ENCODE measurements around the gene SERPINE1. TPM values are rescaled to one million over a fixed set of nuclear protein-coding genes. Genes with fewer than 3 reads are reported as not detected.
A peak's percentile ranks its signal among the peaks of the same experiment; 100 is the strongest.

The SERPINE1 gene
- total RNA-seq, 4 donors from 2014 or later: 6.7 to 22.9 (median 13.0) TPM

DNA sequence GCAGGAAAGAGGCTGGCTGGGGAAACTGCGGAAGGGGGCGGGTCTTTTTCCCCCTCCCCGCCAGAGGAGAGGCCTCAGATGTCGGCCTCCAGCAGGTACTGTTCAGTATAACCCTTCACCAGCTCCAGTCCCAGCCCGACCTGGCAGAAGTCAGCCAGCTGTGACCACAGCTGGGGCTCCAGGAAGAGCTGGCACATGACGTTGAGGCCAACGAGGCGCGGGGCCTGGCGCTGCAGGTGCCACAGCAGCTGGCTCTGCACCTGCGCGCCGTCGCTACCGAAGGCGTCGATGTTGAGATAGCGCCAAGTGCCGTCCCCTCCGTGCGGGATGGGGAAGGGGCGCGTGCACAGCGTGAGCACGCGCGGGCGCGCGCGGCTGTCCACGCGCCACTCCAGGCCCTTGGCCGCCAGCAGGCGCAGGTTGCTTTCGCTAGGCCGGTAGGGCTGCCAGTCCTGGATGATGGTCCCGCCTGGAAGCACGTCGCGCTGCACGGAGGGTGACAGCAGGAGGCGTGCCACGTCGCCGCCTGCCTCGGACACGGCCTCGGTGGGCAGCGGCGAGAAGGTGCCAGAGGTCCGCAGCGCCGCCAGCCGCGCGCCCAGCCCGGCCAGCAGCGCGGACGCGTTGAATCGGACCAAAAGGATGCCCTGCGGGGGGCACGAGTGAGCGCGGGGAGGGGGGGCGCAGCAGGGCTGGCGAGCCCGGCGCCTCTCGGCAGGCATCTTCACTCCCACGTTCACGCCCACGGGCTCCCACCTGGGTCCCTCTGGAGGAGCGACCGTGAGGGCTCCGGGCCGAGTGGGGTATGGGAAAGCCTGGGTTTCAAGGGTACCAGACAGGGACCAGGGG, 45.3 kb downstream of the SERPINE1 start:
- Histone ChIP-seq H3K36me3 (no peaks in the 10 kb centered on the region), H3K27me3 (peaks cover 100% of the 10 kb centered on the region), H3K4me1 (peaks cover 51% of the 10 kb centered on the region), H3K4me3 (peak overlapping the region; percentile 18), H3K27ac (no peak overlapping the region), H3K9me3 (no peaks in the 10 kb centered on the region)
- TF ChIP-seq POLR2AphosphoS5 (IDR thresholded peaks at IDR 0.05): no peak
- no peak for TF ChIP-seq EP300 (IDR thresholded peaks at IDR 0.05)
- no peak for TF ChIP-seq POLR2A (IDR thresholded peaks at IDR 0.05)
- TF ChIP-seq, protein P1, sequence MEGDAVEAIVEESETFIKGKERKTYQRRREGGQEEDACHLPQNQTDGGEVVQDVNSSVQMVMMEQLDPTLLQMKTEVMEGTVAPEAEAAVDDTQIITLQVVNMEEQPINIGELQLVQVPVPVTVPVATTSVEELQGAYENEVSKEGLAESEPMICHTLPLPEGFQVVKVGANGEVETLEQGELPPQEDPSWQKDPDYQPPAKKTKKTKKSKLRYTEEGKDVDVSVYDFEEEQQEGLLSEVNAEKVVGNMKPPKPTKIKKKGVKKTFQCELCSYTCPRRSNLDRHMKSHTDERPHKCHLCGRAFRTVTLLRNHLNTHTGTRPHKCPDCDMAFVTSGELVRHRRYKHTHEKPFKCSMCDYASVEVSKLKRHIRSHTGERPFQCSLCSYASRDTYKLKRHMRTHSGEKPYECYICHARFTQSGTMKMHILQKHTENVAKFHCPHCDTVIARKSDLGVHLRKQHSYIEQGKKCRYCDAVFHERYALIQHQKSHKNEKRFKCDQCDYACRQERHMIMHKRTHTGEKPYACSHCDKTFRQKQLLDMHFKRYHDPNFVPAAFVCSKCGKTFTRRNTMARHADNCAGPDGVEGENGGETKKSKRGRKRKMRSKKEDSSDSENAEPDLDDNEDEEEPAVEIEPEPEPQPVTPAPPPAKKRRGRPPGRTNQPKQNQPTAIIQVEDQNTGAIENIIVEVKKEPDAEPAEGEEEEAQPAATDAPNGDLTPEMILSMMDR (IDR thresholded peaks at IDR 0.05): no peak
- 4% methylated on average over 30 of the region's 79 CpGs for WGBS
- DNase-seq (ENCODE audit: low spot score in 2 of 2): no peak

DNA sequence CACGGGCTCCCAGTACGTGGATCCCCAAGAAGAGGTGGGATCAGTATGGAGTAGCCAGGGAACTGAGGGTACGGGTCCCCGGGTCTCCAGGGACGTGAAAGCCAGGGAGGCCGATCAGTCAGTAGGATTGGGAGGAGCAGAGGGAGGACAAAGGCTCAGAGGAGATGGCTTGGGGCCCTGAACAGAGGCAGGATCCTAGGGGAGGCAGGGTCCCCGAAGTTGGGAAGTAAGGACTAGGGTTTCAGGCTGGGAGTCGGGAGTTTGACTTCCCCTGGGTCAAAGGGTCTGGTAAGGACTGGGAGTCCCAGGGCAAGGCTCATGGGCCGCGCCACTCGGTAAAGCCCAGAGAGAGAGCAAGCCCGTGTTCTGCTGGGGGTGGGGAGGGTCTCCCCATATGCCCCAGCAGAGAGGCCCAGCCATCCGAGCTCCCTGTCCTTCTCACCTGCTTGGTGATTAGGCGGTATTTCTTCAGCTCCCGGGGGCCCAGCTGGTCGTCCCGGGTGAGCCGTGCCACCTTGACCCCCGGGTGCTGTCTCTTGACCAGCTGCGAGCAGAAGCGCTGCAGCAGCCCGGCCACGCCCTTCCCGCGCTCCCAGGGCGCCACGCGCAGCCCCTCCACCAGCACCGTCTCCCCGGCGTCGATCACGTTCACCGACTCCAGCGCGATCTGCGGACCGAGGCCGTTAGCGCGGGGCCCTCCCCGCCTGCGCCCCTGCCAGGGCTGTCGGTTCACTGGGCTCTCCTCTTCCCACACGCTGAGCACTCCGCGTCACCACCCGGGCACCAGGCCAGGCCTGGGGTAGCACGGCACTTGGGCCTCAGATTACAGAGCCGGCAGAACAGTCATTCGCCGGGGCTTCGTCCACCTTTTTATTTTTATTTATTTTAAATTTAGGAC, 46.2 kb downstream of the SERPINE1 start:
- H3K36me3 ChIP-seq: no peaks in the 10 kb centered on the region
- peaks cover 100% of the 10 kb centered on the region for H3K27me3 ChIP-seq
- 2% methylated on average over 33 of the region's 53 CpGs for WGBS
- peak overlapping the region; percentile 23 for H3K4me3 ChIP-seq
- DNase-seq (ENCODE audit: low spot score in 2 of 2): no peak
- no peak overlapping the region for H3K27ac ChIP-seq
- peaks cover 51% of the 10 kb centered on the region for H3K4me1 ChIP-seq
- TF ChIP-seq POLR2A (IDR thresholded peaks at IDR 0.05) (no peak), POLR2AphosphoS5 (IDR thresholded peaks at IDR 0.05) (no peak), EP300 (IDR thresholded peaks at IDR 0.05) (no peak)
- TF ChIP-seq, protein P1 (IDR thresholded peaks at IDR 0.05): no peak
- no peaks in the 10 kb centered on the region for H3K9me3 ChIP-seq

DNA sequence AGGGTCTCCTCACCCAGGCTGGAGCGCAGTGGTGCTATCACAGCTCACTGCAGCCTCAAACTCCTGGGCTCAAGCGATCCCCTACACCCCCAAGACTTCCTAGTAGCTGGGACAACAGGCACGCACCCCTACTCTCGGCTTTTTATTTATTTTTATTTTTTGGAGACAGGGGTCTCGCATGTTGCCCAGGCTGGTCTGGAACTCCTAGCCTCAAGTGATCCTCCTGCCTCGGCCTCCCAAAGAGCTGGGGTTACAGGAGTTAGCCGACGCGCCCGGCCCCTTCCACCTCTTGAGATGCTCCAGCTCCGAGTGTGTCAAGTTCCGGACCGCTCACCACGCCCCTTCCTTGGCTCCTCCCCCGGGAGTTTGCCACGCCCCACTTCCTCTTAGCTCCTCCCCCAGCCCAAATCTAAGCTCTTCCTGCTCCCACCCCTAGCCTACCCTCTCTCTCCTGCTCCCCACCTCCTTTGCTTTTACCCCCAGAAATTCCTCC, 46.9 kb downstream of the SERPINE1 start:
- peaks cover 100% of the 10 kb centered on the region for H3K27me3 ChIP-seq
- no peak overlapping the region for H3K27ac ChIP-seq
- WGBS: 4% methylated on average over 16 of the region's 16 CpGs

DNA sequence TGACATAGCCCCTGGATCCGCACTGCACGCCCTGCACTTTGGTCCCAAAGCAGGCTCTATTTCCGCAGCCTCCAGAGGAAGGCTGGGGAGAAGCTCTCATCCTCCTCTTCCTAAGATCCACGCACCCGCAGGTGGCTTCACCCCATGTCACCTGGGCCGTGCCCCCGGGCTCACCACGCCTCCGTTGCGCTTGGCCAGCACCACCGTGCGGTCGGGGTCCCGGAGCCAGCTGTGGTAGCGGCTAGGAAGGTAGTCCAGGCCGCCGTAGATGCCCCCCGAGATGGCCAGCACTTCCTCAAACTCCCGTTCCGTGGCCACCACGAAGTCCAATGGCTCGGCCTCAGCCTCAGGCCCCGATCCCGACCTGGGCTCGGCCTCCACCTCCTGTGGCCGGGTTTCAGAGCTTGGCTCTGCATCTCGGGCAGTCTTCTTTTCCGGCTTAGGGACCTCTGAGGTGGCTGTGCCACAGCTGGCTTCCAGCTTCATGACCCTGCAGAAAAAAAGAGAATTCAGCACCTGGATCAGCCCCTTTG, 47.5 kb downstream of the SERPINE1 start:
- Histone ChIP-seq H3K36me3 (no peaks in the 10 kb centered on the region), H3K4me1 (peaks cover 55% of the 10 kb centered on the region), H3K27ac (no peak overlapping the region), H3K9me3 (no peaks in the 10 kb centered on the region), H3K4me3 (no peak overlapping the region), H3K27me3 (peaks cover 100% of the 10 kb centered on the region)
- TF ChIP-seq EP300 (IDR thresholded peaks at IDR 0.05) (no peak), POLR2A (IDR thresholded peaks at IDR 0.05) (no peak), POLR2AphosphoS5 (IDR thresholded peaks at IDR 0.05) (no peak)
- TF ChIP-seq, protein P1 (IDR thresholded peaks at IDR 0.05): no peak
- WGBS: 4% methylated on average over 8 of the region's 28 CpGs
- no peak for DNase-seq (ENCODE audit: low spot score in 2 of 2)

More for the DNA sequence above, 46.9 kb downstream of the SERPINE1 start:
- no peak for TF ChIP-seq POLR2AphosphoS5 (IDR thresholded peaks at IDR 0.05)
- TF ChIP-seq EP300 (IDR thresholded peaks at IDR 0.05): no peak
- no peak for TF ChIP-seq POLR2A (IDR thresholded peaks at IDR 0.05)
- TF ChIP-seq, protein P1 (IDR thresholded peaks at IDR 0.05): no peak
- Histone ChIP-seq H3K4me1 (peaks cover 52% of the 10 kb centered on the region), H3K36me3 (no peaks in the 10 kb centered on the region), H3K4me3 (peak overlapping the region; percentile 23), H3K9me3 (no peaks in the 10 kb centered on the region)
- no peak for DNase-seq (ENCODE audit: low spot score in 2 of 2)

All from suprapubic skin (tissue), 4 donors.